ENCODE data around the gene IGF1R. TPM values are rescaled to one million over a fixed set of nuclear protein-coding genes. Genes with fewer than 3 reads are reported as not detected.

IGF1R gene
- total RNA-seq, 1 donor from 2014 or later: 131 TPM

- H3K4me3 Mint-ChIP-seq (ENCODE audit: unreplicated experiment): no peak overlapping the region
- no peak for DNase-seq (ENCODE audit: low spot score)
- peaks cover 13% of the 10 kb centered on the region for H3K9me3 Mint-ChIP-seq (ENCODE audit: unreplicated experiment)
- H3K36me3 Mint-ChIP-seq (ENCODE audit: low read depth, unreplicated experiment): peaks cover 30% of the 10 kb centered on the region
- H3K27ac Mint-ChIP-seq (ENCODE audit: unreplicated experiment): no peak overlapping the region
- H3K4me1 Mint-ChIP-seq (ENCODE audit: unreplicated experiment): peaks cover 8% of the 10 kb centered on the region
- no peak for TF ChIP-seq CTCF (IDR thresholded peaks at IDR 0.05; ENCODE audit: unreplicated experiment)
- peaks cover 3% of the 10 kb centered on the region for H3K27me3 Mint-ChIP-seq (ENCODE audit: unreplicated experiment)
Observed at GRCh38 chr15:98827217-98827616, 178.9 kb downstream of the IGF1R start.

GRCh38 chr15:98830034-98830634 is 181.8 kb downstream of the IGF1R start:
- Mint-ChIP-seq H3K4me1 (ENCODE audit: unreplicated experiment) (no peaks in the 10 kb centered on the region), H3K4me3 (ENCODE audit: unreplicated experiment) (no peak overlapping the region), H3K27ac (ENCODE audit: unreplicated experiment) (no peak overlapping the region), H3K27me3 (ENCODE audit: unreplicated experiment) (peaks cover 7% of the 10 kb centered on the region), H3K9me3 (ENCODE audit: unreplicated experiment) (peaks cover 13% of the 10 kb centered on the region), H3K36me3 (ENCODE audit: low read depth, unreplicated experiment) (peaks cover 30% of the 10 kb centered on the region)
- TF ChIP-seq CTCF (IDR thresholded peaks at IDR 0.05; ENCODE audit: unreplicated experiment): no peak
- DNase-seq (ENCODE audit: low spot score): no peak

GRCh38 chr15:98834976-98835375 is 186.6 kb downstream of the IGF1R start:
- H3K27me3 Mint-ChIP-seq (ENCODE audit: unreplicated experiment): peaks cover 5% of the 10 kb centered on the region
- H3K36me3 Mint-ChIP-seq (ENCODE audit: low read depth, unreplicated experiment): peaks cover 22% of the 10 kb centered on the region
- H3K9me3 Mint-ChIP-seq (ENCODE audit: unreplicated experiment): peaks cover 13% of the 10 kb centered on the region
- no peak overlapping the region for H3K27ac Mint-ChIP-seq (ENCODE audit: unreplicated experiment)
- DNase-seq (ENCODE audit: low spot score): no peak
- H3K4me3 Mint-ChIP-seq (ENCODE audit: unreplicated experiment): no peak overlapping the region
- peaks cover under 1% of the 10 kb centered on the region for H3K4me1 Mint-ChIP-seq (ENCODE audit: unreplicated experiment)
- TF ChIP-seq CTCF (IDR thresholded peaks at IDR 0.05; ENCODE audit: unreplicated experiment): no peak

GRCh38 chr15:98835876-98836275 is 187.5 kb downstream of the IGF1R start:
- H3K27me3 Mint-ChIP-seq (ENCODE audit: unreplicated experiment): peaks cover 5% of the 10 kb centered on the region
- no peak for DNase-seq (ENCODE audit: low spot score)
- no peak for TF ChIP-seq CTCF (IDR thresholded peaks at IDR 0.05; ENCODE audit: unreplicated experiment)
- H3K9me3 Mint-ChIP-seq (ENCODE audit: unreplicated experiment): peaks cover 6% of the 10 kb centered on the region
- no peak overlapping the region for H3K4me3 Mint-ChIP-seq (ENCODE audit: unreplicated experiment)
- H3K36me3 Mint-ChIP-seq (ENCODE audit: low read depth, unreplicated experiment): peaks cover 13% of the 10 kb centered on the region
- H3K4me1 Mint-ChIP-seq (ENCODE audit: unreplicated experiment): peaks cover 3% of the 10 kb centered on the region
- H3K27ac Mint-ChIP-seq (ENCODE audit: unreplicated experiment): no peak overlapping the region

- DNase-seq (ENCODE audit: low spot score): no peak
- Mint-ChIP-seq H3K36me3 (ENCODE audit: low read depth, unreplicated experiment) (no peaks in the 10 kb centered on the region), H3K9me3 (ENCODE audit: unreplicated experiment) (no peaks in the 10 kb centered on the region), H3K27me3 (ENCODE audit: unreplicated experiment) (peaks cover 2% of the 10 kb centered on the region), H3K27ac (ENCODE audit: unreplicated experiment) (no peak overlapping the region), H3K4me1 (ENCODE audit: unreplicated experiment) (peaks cover 20% of the 10 kb centered on the region), H3K4me3 (ENCODE audit: unreplicated experiment) (no peak overlapping the region)
- no peak for TF ChIP-seq CTCF (IDR thresholded peaks at IDR 0.05; ENCODE audit: unreplicated experiment)
Observed at GRCh38 chr15:98838387-98839259, 190.3 kb downstream of the IGF1R start.

All from endothelial cell (in vitro differentiated cells).